GM12878 (cell line): ENCODE results near the gene RAI14. TPM values are rescaled to one million over a fixed set of nuclear protein-coding genes. Genes with fewer than 3 reads are reported as not detected.

Experiments
- ATAC-seq: fragments of 200-7000 bp; cut with Tn5 transposase; 3 replicates; pipeline ENCODE4 v1.9.1; 2020; ENCODE audit warnings: mild to moderate bottlenecking, moderate library complexity
- BruUV-seq: library from RNA; stranded (reverse); fragments of 400-500 nt; replicated peaks from 2 replicates; lab custom pipeline; 2021; lab: Mats Ljungman, UMichigan
- CTCF ChIA-PET: fragments of 300-600 bp; sonication (Branson Sonifier 250); formaldehyde crosslinking; extraction: SDS; loops from one replicate; lab custom pipeline; 2021; ENCODE audit warnings: inconsistent platforms; lab: Yijun Ruan, JAX
- POLR2A ChIA-PET: fragments of 350-600 bp; formaldehyde crosslinking; extraction: SDS; loops from one replicate; lab custom pipeline; 2021; ENCODE audit warnings: inconsistent platforms; lab: Charles Lee
- RAD21 ChIA-PET: fragments of 300-600 bp; sonication (Branson Sonifier 250); formaldehyde crosslinking; loops from one replicate; lab custom pipeline; 2023; ENCODE audit warnings: antibody characterized with exemption; ENCODE audit not compliant: unreplicated experiment; lab: Charles Lee
- SMC1A ChIA-PET: fragments of 300-600 bp; sonication (Branson Sonifier 250); formaldehyde crosslinking; loops from one replicate; lab custom pipeline; 2023; ENCODE audit not compliant: unreplicated experiment, uncharacterized antibody; lab: Charles Lee
- DNase-seq: peaks from one replicate; pipeline ENCODE4 v3.0.0-alpha.2; 2011; ENCODE audit warnings: low read depth, low spot score
- FAIRE-seq: peaks from 3 replicates; lab custom pipeline; 2011; peaks lifted over from hg19 to GRCh38; lab: Jason Lieb, UNC
- H2AFZ ChIP-seq: 2 replicates; pipeline ENCODE4 v1.6.0; 2011; ENCODE audit warnings: low read depth, low read length, control low read depth; ENCODE audit not compliant: control insufficient read depth
- H3K27ac ChIP-seq: 2 replicates; pipeline ENCODE4 v1.5.1; 2011; ENCODE audit warnings: control low read depth; ENCODE audit not compliant: control insufficient read depth, insufficient read depth
- H3K27me3 ChIP-seq, 2 experiments: replicated peaks in 1 of 2; 2 replicates each; pipeline versions ENCODE4 v1.6.0 to v1.6.1; 2011; ENCODE audit warnings: low read length in 1 of 2; ENCODE audit not compliant: control insufficient read depth in 2 of 2, insufficient read depth in 2 of 2
- H3K36me3 ChIP-seq, 2 experiments: 2 replicates each; pipeline ENCODE4 v1.5.1; 2011; ENCODE audit warnings: low read length in 1 of 2; ENCODE audit not compliant: control insufficient read depth in 2 of 2, insufficient read depth in 2 of 2
- H3K4me1 ChIP-seq: 2 replicates; pipeline ENCODE4 v1.6.1; 2011; ENCODE audit warnings: mild to moderate bottlenecking, low read length, moderate library complexity, mixed read lengths; ENCODE audit not compliant: control insufficient read depth, insufficient read depth
- H3K4me2 ChIP-seq: 2 replicates; pipeline ENCODE4 v1.6.0; 2011; ENCODE audit warnings: control low read depth; ENCODE audit not compliant: control insufficient read depth, insufficient read depth
- H3K4me3 ChIP-seq: fragments of 200-600 bp; sonication (generic); 2 replicates; pipeline ENCODE4 v1.5.1; 2016
- H3K79me2 ChIP-seq: 2 replicates; pipeline ENCODE4 v1.6.0; 2011; ENCODE audit warnings: low read length; ENCODE audit not compliant: control insufficient read depth, insufficient read depth
- H3K9ac ChIP-seq: 2 replicates; pipeline ENCODE4 v1.8.0; 2011; ENCODE audit warnings: low read length, control low read depth, mixed read lengths; ENCODE audit not compliant: control insufficient read depth, insufficient read depth
- H3K9me3 ChIP-seq: replicated peaks from 3 replicates; pipeline ENCODE4 v1.5.1; 2011; ENCODE audit warnings: mild to moderate bottlenecking, low read length; ENCODE audit not compliant: control insufficient read depth, insufficient read depth
- H4K20me1 ChIP-seq: 2 replicates; pipeline ENCODE4 v1.6.0; 2011; ENCODE audit not compliant: control insufficient read depth, insufficient read depth
- BHLHE40 ChIP-seq, 2 experiments: fragments of 450-650 bp in 1 of 2; IDR thresholded peaks; 2 replicates each; pipeline ENCODE4 v1.6.1; 2011 to 2017; ENCODE audit warnings: low read depth in 2 of 2, borderline replicate concordance in 1 of 2, improper control_type of control experiment in 1 of 2, low read length in 1 of 2, mild to moderate bottlenecking in 1 of 2
- EP300 ChIP-seq, 2 experiments: fragments of 150-350 bp in 1 of 2; IDR thresholded peaks; 2 replicates each; pipeline ENCODE4 v1.6.1; 2011 to 2012; ENCODE audit warnings: low read depth in 2 of 2, low read length in 2 of 2, borderline replicate concordance in 1 of 2, improper control_type of control experiment in 1 of 2, inconsistent platforms in 1 of 2; ENCODE audit not compliant: control insufficient read depth in 1 of 2
- FOXM1 ChIP-seq: IDR thresholded peaks from 2 replicates; pipeline ENCODE4 v1.6.1; 2012; ENCODE audit warnings: low read depth, mild to moderate bottlenecking, inconsistent platforms, low read length, moderate library complexity
- IKZF1 ChIP-seq: fragments of 450-650 bp; conservative IDR thresholded peaks from 2 replicates; pipeline ENCODE4 v1.6.1; 2017; ENCODE audit warnings: antibody characterized with exemption, mild to moderate bottlenecking
- IRF4 ChIP-seq: IDR thresholded peaks from 2 replicates; pipeline ENCODE4 v1.6.1; 2011; ENCODE audit warnings: low read depth, low read length
- NFIC ChIP-seq: IDR thresholded peaks from 2 replicates; pipeline ENCODE4 v1.6.1; 2012; ENCODE audit warnings: low read depth, mild to moderate bottlenecking, inconsistent platforms, low read length, moderate library complexity
- NR2C1 ChIP-seq: fragments of 450-650 bp; IDR thresholded peaks from 2 replicates; pipeline ENCODE4 v1.6.1; 2017; ENCODE audit warnings: antibody characterized with exemption, mild to moderate bottlenecking, moderate library complexity
- POU2F2 ChIP-seq: IDR thresholded peaks from 3 replicates; pipeline ENCODE4 v1.6.1; 2011; ENCODE audit warnings: low read depth, mild to moderate bottlenecking, low read length, borderline replicate concordance
- RAD51 ChIP-seq: fragments of 450-650 bp; IDR thresholded peaks from 2 replicates; pipeline ENCODE4 v1.6.1; 2016; ENCODE audit warnings: moderate library complexity, mild to moderate bottlenecking, inconsistent platforms
- RELA ChIP-seq: fragments of 450-650 bp; IDR thresholded peaks from 2 replicates; pipeline ENCODE4 v1.8.0; 2014; ENCODE audit warnings: borderline replicate concordance; ENCODE audit not compliant: partially characterized antibody
- SKIL ChIP-seq: fragments of 450-650 bp; IDR thresholded peaks from 2 replicates; pipeline ENCODE4 v1.6.1; 2017; ENCODE audit warnings: mild to moderate bottlenecking, low read depth, inconsistent platforms; ENCODE audit not compliant: poor library complexity, severe bottlenecking
- SMAD5 ChIP-seq: IDR thresholded peaks from 2 replicates; pipeline ENCODE4 v1.6.1; 2016; ENCODE audit warnings: antibody characterized with exemption, low read depth
- SMC3 ChIP-seq: IDR thresholded peaks from 2 replicates; pipeline ENCODE4 v1.6.1; 2011; ENCODE audit warnings: low read length, improper control_type of control experiment, borderline replicate concordance
- SP1 ChIP-seq: IDR thresholded peaks from one replicate; pipeline ENCODE4 v1.6.1; 2011; ENCODE audit warnings: low read depth, low read length
- TCF3 ChIP-seq: IDR thresholded peaks from 2 replicates; pipeline ENCODE4 v1.6.1; 2012; ENCODE audit warnings: low read depth, mild to moderate bottlenecking, low read length, borderline replicate concordance; ENCODE audit not compliant: insufficient read depth
- in situ Hi-C: fragments of 300-500 bp; cut with MboI; formaldehyde crosslinking; loops from 9 replicates; pipeline ENCODE4 v1.14.3; 2018; ENCODE audit warnings: mixed read lengths
- intact Hi-C: fragments of 100-400 bp; cut with micrococcal nuclease; formaldehyde crosslinking; loops from one replicate; pipeline ENCODE4 v1.14.2; 2022; ENCODE audit not compliant: unreplicated experiment
- polyA plus RNA-seq, 11 experiments: library from polyadenylated mRNA; depleted of rRNA in 4 of 11; unstranded in 6 of 11; stranded (reverse) in 5 of 11; fragments of >200 nt; fragmentation: Nextera tagmentation in 4 of 11; fragmentation: Illumina TruSeq in 1 of 11; extraction: Ambion mirVana in 4 of 11; extraction: Trizol in 1 of 11; gene quantifications; 1 replicate in 1 of 11; 2 replicates in 10 of 11; pipeline versions ENCODE4 v1.2.1 to v1.2.3, GENCODE V29; 2011 to 2016; ENCODE audit warnings: inconsistent platforms in 2 of 11, missing spikeins in 2 of 11, low read depth in 1 of 11
- total RNA-seq, 4 experiments: library from RNA; depleted of rRNA in 3 of 4; stranded (reverse); fragments of >200 nt in 3 of 4; fragmentation: Illumina TruSeq in 1 of 4; extraction: Trizol in 1 of 4; gene quantifications; 2 replicates each; pipeline versions ENCODE4 v1.2.1 to v1.2.3, GENCODE V29; 2013 to 2021
- TF ChIP-seq, protein P1 (sequence below): IDR thresholded peaks from 2 replicates; pipeline ENCODE4 v1.6.1; 2011; ENCODE audit warnings: low read depth, mild to moderate bottlenecking, low read length, moderate library complexity, borderline replicate concordance; ENCODE audit errors: extremely low read depth
- TF ChIP-seq, protein P2 (sequence below): fragments of 450-650 bp; IDR thresholded peaks from 2 replicates; pipeline ENCODE4 v1.6.1; 2014; ENCODE audit warnings: mild to moderate bottlenecking

RAI14 gene
- total and polyA plus RNA-seq, 10 of the 15 experiments (the other 5 are each of a cell fraction or from before 2014, with no cell fraction given), result 0.18 to 4.6 (median 1.9) TPM

- Histone ChIP-seq H4K20me1 (no peaks in the 10 kb centered on the region), H3K27me3 (peaks cover 0 to 3% of the 10 kb centered on the region in 2 experiments; a peak in 3 of 4 replicates), H3K79me2 (no peaks in the 10 kb centered on the region), H3K27ac (no peak overlapping the region), H3K9me3 (no peaks in the 10 kb centered on the region), H3K4me1 (no peaks in the 10 kb centered on the region), H3K4me2 (no peak overlapping the region), H3K36me3 (no peaks in the 10 kb centered on the region), H3K4me3 (no peak overlapping the region), H2AFZ (no peak overlapping the region), H3K9ac (no peak overlapping the region)
- in situ Hi-C loops (no loop called here), intact Hi-C loops (no loop called here)
- RAD21 ChIA-PET, result no interaction called here
- POLR2A ChIA-PET, result no interaction called here
- no TSS peak for BruUV-seq
- SMC1A ChIA-PET, result no interaction called here
- DNase-seq, result no peak
- no peak for FAIRE-seq
- TF ChIP-seq SKIL (no peak), FOXM1 (no peak), EP300 (IDR thresholded peaks at IDR 0.05; ENCODE audit: borderline replicate concordance in 1 of 2, control insufficient read depth in 1 of 2, low read depth in 2 of 2, low read length in 2 of 2) (no peak), SP1 (no peak), NR2C1 (no peak), SMAD5 (no peak), POU2F2 (no peak), IKZF1 (no peak), NFIC (no peak), RELA (no peak), BHLHE40 (IDR thresholded peaks at IDR 0.05; ENCODE audit: borderline replicate concordance in 1 of 2, low read depth in 2 of 2, low read length in 1 of 2) (no peak), RAD51 (no peak), TCF3 (no peak), IRF4 (no peak), SMC3 (no peak)
- TF ChIP-seq, protein P1, sequence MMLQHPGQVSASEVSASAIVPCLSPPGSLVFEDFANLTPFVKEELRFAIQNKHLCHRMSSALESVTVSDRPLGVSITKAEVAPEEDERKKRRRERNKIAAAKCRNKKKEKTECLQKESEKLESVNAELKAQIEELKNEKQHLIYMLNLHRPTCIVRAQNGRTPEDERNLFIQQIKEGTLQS, result no peak
- TF ChIP-seq, protein P2, sequence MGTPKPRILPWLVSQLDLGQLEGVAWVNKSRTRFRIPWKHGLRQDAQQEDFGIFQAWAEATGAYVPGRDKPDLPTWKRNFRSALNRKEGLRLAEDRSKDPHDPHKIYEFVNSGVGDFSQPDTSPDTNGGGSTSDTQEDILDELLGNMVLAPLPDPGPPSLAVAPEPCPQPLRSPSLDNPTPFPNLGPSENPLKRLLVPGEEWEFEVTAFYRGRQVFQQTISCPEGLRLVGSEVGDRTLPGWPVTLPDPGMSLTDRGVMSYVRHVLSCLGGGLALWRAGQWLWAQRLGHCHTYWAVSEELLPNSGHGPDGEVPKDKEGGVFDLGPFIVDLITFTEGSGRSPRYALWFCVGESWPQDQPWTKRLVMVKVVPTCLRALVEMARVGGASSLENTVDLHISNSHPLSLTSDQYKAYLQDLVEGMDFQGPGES, result no peak
- CTCF ChIA-PET, result no interaction called here
- no peak for ATAC-seq
Observed at GRCh38 chr5:34831303-34831702, 175.2 kb downstream of the RAI14 start.
